OCI-LY1 (cell line): ENCODE data around the gene PLLP.

Source experiments
- EZH2 ChIP-seq: fragments of 200-600 bp; sonication (generic), shearing (Covaris generic); IDR thresholded peaks from 2 replicates; pipeline ENCODE4 v1.8.0; 2017; ENCODE audit warnings: borderline replicate concordance, mixed run types, mild to moderate bottlenecking, antibody characterized with exemption, low read length, moderate library complexity, mixed read lengths
- TF ChIP-seq, protein P1 (sequence below): fragments of 200-600 bp; sonication (generic), shearing (Covaris generic); IDR thresholded peaks from 2 replicates; pipeline ENCODE4 v1.5.1; 2017; ENCODE audit warnings: mild to moderate bottlenecking, antibody characterized with exemption, low read length, moderate library complexity, mixed read lengths

DNA sequence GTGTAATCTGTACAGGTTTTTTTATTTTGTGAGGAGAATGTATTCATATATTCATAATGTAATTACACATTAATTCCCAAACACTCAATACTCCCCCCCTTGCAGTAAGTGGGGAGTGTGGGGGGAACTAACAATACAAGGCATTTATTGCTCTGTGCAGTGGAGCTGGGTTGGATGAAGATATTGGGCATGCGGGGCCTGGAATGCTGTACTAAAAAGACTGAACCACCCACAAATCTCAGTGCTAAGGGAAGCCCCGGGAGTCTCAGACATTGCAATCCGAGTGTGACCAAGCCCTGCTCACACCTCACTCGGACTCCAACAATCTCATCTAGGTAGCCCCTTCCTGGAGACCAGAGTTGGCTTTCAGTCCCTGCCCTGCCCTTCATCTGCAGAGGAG is 6.0 kb downstream of the PLLP start:
- TF ChIP-seq, protein P1, sequence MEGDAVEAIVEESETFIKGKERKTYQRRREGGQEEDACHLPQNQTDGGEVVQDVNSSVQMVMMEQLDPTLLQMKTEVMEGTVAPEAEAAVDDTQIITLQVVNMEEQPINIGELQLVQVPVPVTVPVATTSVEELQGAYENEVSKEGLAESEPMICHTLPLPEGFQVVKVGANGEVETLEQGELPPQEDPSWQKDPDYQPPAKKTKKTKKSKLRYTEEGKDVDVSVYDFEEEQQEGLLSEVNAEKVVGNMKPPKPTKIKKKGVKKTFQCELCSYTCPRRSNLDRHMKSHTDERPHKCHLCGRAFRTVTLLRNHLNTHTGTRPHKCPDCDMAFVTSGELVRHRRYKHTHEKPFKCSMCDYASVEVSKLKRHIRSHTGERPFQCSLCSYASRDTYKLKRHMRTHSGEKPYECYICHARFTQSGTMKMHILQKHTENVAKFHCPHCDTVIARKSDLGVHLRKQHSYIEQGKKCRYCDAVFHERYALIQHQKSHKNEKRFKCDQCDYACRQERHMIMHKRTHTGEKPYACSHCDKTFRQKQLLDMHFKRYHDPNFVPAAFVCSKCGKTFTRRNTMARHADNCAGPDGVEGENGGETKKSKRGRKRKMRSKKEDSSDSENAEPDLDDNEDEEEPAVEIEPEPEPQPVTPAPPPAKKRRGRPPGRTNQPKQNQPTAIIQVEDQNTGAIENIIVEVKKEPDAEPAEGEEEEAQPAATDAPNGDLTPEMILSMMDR, result no peak
- TF ChIP-seq EZH2, result no peak
